Gastrocnemius medialis (tissue), 4 donors: Measurements from ENCODE around the gene ASPRV1.

Source experiments
- CTCF ChIP-seq, 5 experiments: fragments of 450-650 bp in 3 of 5; fragments of 200-600 bp in 2 of 5; sonication (generic) in 2 of 5; IDR thresholded peaks in 4 of 5; conservative IDR thresholded peaks in 1 of 5; 1 replicate in 4 of 5; 2 replicates in 1 of 5; pipeline ENCODE4 v1.5.1; 2016 to 2019; ENCODE audit warnings: antibody characterized with exemption in 5 of 5, mild to moderate bottlenecking in 3 of 5, moderate library complexity in 3 of 5
- POLR2A ChIP-seq, 2 donors: fragments of 450-650 bp; IDR thresholded peaks; one replicate each; pipeline ENCODE4 v1.6.1; 2017; ENCODE audit warnings: antibody characterized with exemption in 2 of 2, mild to moderate bottlenecking in 2 of 2, moderate library complexity in 2 of 2

GRCh38 chr2:70009762-70010575, 48.5 kb upstream of the ASPRV1 start:
- TF ChIP-seq CTCF (IDR thresholded peaks at IDR 0.05 in 4 of 5, conservative IDR thresholded peaks at IDR 0.05 in 1 of 5) (no peak), POLR2A (IDR thresholded peaks at IDR 0.05) (no peak)
